Measurements from ENCODE around the gene PEX1.
"Not testable (repeated sequence)": the region's sequence is repeated elsewhere in the genome, so short reads cannot be mapped to it uniquely, and the experiment has no call there.

The PEX1 gene

DNA sequence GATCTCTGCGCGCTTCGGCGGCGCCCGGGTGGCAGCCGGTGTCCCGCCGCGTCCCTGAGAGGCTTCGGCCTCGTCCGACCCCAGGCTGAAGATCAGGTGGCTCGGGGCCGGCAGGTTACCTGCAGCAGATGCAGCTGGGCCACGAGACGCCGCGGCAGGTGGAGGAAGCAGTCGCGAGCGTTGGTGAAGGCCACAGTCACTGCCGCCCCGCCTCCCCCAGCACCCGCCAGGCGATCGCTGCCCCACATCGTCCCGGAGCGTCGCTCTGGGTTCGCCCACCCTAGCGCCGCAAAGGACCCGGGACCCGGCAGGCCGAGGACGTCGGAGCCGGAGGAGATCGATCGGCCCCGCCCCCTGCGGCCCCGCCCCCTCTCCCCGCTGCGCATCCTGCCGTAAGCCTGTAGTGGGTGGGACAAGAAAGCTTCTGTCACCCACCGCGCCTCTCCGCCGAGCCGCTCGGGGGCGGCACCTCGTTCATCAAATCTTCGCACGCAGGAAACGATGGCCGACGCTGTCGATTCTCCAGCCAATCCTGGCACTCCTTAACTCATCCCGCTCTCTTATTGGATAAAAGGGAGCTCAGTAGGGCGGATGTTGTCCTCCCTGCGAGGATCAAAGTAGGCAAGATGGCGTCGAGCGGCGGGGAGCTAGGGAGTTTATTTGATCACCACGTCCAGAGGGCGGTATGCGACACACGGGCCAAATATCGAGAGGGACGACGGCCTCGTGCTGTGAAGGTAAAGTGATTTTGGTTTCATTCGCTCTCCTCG, at the start of gene PEX1, which contains the start of gene RBM48:
Gene PEX1, minus strand, starts transcription at position 333 of the 770 bp plus-strand sequence. Its CDS starts 85 bp downstream, at position 248.
Gene RBM48, plus strand, starts transcription at position 608 of the 770 bp plus-strand sequence. Its CDS starts 19 bp downstream, at position 627.
- DNase-seq = peak; percentile 99

DNA sequence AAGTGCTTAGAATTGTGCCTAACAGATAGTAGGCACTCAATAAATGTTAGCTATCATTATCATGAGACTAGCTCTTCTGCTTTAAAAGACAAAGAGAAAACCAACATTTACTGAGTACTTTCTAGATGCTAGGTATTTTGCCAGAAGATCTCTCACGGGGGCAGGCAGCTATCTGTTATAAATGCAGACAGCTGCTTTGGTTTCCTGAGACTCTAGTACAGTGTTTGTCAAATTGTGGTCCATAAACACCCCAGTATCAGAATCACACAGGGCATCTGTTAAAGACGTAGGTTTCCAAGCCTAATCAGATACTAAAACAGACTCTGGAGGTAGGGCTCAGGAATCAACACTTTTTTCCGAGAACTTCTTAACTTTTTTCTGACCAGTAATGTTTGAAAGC, 48.0 kb upstream of the PEX1 start:
- no peak for DNase-seq

DNA sequence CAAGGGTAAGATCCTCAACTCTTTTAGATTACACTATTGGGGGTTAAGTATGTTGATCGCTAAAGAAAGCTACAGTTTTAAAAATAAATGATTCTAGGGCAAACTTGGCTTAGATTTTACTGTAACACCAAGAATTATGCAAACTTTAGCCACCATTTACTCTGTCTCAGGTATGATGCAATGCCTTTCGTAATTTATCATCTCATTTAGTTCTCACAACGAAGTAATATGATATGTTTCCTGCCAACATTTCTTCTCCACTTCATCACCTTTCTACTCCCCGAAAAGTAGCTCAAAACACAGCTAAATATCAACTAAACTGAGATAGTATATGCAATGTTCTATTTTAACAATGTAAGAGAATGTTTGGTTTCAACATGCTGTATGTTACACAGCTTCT, 40.8 kb upstream of the PEX1 start:
- no peak for DNase-seq

DNA sequence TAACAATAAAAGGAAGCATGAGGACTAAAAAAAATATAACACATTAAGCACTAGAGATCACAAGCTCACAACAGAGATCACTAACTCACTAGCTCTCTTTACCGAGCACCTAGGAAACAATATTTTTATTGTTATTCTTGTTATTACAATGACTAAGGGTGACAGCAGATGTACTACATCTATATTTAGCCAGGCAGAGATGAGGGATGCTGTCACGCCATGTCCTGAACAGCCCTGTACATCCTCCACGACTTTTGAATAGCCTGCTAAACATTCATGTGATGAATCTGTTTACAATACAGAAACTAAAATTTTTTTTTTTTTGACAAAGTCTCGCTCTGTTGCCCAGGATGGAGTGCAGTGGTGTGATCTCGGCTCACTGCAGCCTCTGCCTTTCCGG, 39.1 kb upstream of the PEX1 start:
- no peak for DNase-seq

DNA sequence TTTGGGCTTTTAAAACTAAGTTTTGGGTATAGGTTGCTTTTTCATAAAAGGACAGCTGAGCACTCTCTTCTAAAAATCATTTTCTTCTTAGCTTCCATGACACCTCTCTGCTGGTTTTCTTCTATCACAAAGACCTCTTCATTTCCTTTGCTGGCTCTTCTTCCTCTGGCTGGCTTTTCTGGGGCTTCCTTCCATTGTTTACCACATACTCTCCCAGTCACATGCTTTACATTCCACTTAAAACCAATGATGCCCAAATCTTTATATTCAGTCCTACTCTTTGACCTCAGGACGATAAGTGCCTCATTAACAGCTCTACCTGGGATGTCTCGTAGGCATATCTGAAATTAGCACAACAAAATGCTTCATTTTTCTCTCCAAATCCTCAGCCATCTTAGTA, 35.0 kb upstream of the PEX1 start:
- DNase-seq = no peak

DNA sequence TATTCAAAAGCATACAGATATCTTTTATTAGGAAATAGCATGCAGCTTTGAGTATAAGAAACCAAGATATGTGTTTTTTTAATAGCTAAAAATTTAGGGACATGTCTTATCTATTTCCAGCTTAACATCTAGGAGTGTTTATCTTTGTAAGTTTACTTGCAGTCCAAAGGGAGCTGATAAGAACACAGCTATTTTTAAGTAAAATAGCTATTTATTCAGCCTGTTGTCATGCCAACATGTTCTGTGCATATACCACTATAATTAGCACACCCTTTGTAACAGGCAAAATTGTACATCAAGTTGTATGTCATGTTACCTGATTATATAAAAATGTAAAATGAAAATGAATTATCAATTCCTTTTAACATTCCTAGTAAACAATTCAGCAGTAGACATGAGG, 32.3 kb upstream of the PEX1 start:
- DNase-seq = no peak

DNA sequence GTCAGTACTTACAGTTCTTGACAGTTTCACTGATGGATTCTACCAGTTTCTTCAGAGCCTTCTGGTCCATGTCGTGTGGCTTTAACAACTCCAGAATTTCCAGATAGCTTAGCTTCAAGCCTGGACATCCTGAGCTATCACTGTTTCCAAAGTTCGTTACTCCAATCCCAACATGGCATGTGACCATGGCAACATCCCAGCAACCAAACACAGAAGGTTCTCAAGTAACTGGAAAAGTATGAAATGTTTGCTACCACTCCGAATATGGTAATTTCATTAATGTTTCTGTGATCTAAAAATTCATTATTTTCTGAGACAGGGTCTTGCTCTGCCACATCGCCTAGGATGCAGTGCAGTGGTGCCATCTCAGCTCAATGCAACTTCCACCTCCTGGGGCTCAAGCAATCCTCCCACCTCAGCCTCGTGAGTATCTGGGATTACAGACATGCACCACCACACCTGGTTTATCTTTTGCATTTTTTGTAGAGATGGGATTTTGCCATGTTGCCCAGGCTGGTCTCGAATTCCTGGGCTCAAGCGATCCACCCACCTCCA, 29.6 kb upstream of the PEX1 start:
- DNase-seq = no peak

DNA sequence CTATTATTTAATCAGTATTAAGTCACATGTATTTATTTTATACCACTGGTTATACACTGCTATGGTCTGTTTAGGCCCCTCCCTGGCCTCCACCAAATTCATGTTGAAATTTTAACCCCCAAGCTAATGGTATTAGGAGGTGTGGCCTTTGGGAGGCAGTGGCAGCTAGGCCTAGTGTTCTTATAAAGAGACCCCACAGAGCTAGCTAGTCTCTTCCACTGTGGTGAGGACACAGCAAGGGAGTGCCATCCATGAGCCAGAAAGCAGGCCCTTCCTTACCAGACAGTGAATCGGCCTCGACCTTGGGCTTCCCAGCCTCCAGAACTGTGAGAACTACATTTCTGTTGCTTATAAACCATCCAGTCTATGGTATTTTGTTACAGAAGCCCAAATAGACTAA, 28.9 kb upstream of the PEX1 start:
- no peak for DNase-seq

DNA sequence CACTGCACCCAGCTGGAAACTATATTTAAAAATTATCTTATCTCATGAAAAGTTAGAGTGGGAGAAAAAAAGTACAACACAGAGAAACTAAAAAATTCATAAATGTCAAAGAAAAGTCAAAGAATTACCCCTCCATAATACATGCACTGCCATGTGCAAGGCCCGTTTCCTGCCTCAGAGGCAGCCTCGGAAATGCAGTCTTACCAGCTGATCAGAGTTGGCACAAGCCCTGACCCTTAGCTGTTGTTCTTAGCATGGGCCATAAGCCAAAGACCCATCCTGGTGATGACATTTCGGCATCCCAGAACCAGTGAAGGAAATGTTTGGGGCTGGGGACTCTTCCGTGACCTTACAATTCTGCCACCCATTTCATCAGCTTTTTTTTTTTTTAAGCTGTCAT, 21.9 kb upstream of the PEX1 start:
- DNase-seq = no peak

DNA sequence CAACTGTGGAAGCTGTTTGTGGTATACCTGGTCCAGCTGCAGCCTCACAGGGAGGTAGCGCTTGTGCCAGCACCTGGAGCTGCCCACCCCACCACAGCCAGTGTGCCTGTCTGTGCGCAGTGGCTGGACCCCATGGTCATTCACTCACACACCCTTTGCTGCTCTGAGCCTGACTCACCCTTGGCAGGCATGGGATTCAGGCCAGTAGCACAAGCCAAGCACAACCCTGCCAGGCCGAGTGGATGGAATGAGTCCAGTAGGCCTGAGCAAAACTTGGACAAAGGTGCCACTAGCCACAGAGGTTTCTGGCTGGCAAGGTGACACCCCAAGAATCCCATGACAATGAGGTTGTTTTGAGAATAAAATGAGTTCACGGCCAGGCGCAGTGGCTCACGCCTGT, 19.3 kb upstream of the PEX1 start:
- DNase-seq = no peak

DNA sequence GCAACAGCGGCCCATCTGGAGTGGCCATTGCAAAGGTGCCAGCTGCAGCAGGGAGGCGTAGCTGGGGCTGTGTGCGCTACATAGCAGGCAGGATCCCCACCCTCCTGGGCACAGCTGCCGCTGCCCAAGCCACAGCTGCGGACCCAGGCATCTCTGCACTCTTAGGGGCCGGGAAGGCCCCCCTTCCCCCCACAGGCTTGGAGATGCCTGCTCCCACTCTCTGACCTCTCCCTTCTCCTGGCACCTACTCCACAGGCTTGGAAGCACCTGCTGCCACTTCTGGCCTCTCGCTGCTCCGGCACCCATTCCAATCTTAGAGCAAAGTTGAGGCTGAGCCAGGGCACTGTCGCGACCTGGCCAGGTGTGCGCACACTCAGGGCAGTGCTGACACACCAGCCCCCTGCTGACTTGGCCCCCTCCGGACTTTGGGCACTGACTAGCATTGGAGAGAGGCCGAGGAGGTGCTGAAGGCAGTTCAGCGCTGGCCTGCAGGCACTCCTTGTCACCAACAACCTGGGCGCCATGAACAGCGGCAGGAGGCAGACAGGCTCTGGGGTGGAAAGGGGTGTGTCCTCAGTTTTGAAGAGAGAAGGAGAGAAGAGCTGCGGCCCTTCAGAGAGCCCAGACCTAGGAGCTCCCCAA, 18.7 kb upstream of the PEX1 start:
- DNase-seq = no peak

DNA sequence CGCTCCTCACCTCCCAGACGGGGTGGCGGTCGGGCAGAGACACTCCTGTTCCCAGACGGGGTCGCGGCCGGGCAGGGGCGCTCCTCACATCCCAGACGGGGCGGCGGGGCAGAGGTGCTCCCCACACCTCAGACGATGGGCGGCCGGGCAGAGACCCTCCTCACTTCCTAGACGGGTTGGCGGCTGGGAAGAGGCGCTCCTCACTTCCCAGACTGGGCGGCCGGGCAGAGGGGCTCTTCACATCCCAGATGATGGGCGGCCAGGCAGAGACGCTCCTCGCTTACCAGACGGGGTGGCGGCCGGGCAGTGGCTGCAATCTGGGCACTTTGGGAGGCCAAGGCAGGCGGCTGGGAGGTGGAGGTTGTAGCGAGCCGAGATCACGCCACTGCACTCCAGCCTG, 16.8 kb upstream of the PEX1 start:
- DNase-seq = not testable (repeated sequence)

DNA sequence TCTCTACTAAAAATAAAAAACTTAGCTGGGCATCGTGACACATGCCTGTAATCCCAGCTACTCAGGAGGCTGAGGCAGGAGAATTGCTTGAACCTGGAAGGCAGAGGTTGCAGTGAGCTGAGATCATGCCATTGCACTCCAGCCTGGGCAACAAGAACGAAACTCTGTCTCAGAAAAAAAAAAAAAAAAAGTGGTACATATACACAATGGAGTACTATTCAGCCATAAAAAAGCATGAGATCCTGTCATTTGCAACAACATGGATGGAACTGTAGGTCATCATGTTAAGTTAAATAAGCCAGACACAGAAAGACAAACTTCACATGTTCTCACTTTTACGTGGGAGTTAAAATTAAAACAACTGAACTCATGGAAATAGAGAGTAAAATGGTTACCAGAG, 15.2 kb upstream of the PEX1 start:
- not testable (repeated sequence) for DNase-seq

DNA sequence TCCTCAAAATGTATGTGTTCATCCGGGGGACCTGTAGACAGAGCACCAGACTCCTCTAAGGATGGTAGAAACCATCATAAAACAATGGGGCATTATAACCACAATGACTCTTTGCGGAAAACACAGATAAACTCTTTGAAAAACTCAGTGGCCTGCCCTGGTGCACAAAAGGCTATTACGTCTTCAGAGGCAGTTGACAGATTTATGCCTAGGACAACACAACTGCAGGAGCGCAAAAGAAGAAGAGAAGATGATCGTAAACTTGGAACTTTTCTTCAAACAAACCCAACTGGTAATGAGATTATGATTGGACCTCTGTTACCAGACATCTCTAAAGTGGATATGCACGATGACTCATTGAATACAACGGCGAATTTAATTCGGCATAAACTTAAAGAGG, 6.3 kb upstream of the PEX1 start:
- no peak for DNase-seq

DNA sequence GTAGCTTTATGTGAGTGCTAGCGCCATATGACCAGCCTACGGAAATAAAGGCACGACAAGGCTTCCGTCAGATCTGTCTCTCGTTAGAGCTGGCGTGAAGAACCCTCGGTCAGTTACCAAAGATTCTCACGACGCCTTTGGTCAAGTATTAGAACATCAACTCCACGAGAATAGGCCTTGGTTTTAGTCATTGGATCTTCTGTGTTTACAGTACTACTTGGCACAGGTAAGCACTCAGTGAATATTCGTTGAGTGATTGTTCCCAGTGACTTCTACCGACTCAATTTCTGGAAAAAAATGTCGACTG, 591 bp upstream of the PEX1 start:
- no peak for DNase-seq

DNA sequence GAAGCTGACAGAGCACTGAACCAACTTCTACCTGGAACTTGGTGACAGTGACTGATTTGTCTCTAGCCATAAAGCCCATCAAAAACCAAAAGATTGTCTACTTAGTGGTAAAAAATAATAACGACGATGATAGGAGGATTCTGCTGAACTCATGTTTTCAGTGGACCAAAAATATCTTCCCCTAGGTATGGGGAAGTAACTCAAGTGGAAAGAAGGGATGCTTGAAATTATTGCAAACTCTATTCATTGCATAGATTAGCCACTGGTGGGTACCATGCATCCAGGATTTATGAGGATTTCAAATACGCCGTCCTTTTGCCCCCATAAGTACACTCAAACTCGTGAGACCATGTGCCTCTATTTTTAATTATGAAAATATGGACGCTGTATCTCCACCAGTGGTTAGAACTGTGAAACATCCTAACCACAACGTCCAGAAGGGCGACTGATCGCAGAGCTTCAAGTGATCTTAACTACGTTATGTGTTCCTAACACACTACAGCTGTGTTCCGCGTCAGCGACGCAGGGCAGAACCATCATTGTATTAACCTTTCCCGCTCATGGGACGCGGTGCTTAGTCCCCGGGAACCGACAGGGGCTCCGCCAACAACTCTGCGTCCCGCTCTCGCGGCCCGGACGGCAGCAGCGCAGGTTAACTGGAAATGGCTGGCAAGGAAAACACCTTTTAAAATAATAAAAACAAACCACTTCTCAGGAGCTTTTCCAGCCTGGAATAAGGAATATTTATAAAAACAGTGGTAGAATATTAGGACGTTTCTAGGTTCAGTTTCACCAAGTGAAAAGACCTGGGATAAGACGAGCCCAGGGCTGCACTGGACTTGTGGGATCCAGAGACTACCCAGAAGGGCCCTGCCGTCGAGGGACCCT, 776 bp downstream of the PEX1 start:
- peak; percentile 44 for DNase-seq

DNA sequence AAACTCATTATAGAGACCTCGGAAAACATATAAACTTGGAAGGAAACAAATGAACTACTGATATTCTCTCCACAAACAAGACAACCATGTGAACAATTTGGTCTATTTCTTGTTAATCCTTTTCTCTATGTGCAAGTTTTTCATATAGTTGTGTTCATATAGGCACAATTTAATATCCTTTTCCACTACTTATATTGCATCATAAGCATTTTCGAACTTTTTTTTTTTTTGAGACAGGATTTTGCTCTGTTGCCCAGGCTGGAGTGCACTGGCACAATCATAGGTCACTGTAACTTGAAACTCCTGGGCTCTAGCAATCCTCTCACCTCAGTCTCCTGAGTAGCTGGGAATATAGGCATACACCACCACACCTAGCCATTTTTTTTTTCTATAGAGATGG, 5.2 kb downstream of the PEX1 start:
- DNase-seq = no peak

DNA sequence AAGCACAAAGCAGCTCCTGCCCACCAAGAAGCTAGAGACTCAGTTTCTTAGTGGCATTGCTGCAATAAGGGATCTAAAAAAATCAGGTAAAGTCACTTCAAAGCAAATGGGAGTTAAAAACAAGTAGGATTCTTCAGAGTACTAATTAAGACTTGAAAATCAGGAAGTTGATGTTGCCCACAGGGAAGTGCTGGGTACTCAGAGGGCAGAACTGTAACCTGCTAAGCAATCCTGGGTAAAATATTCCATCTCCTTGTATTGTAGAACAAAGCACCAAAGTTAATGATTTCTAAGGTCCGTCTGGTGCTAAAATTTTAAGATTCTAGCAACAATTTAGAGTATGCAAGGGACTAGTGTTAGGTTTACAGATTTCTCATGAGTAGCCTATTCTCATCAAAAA, 8.3 kb downstream of the PEX1 start:
- no peak for DNase-seq

DNA sequence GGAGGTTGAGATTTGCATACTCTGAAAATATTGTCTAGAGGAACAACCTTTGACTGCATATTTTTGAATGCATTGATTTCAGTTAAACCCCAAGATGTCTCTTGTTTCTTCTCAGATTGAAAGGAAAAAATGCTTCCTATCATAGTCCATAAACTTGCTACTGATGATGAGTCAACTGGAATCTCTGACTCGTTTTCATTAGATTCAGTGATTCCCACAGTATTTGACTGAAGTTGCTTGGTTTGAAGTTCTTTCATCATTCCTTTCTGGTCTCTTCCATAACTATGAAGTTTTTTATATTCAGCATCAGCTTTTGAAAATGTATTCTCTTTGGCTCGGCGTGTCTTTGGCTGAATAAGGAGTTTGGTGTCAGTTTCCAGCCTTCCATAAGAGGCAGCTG, 10.7 kb downstream of the PEX1 start:
- no peak for DNase-seq

DNA sequence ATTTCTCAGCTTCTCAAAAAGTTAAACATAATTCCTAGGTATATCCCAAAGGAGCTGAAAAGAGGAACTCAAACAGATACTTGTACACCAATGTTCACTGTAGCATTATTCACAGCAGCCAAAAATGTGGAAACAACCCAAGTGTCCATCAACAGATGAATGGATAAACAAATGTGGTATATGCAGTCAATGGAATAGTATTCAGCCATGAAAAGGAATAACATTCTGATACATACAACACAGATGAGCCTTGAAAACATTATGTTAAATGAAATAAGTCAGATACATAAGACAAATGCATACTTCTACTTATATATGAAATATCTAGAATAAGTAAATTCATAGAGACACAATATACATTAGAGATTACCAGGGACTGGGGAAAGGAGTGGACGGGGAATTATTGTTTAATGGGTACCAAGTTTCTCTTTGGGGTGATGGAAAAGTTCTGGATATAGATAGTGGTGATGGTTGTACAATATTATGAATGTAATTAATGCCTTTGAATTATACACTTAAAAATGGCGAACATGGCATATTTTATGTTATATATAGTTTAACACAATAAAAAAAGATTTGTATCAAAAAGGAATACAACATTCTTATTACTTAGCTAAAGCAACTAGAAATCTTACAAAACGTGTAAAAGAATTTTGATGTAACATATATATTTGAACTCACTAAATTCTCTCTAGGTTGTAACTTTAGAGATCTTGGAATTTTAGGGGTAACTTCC, 15.0 kb downstream of the PEX1 start:
- DNase-seq = no peak

DNA sequence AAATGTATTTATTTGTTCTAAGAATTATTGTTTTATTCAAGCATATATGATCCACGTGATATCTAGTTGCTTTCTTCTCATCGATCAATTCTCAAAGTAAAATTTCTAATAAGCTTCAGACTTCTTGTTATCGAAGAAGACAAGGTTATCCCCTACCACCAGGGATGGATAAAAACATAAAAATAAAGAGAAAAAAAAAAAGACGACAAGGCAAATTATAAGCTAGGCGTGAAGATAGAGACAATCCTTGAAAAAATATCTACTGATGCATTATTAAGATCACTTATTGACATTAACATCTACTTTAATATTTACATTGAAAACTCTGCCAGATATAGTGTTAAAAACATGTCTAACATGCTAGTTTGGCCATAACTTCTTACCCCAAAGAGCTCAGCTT, 19.4 kb downstream of the PEX1 start:
- DNase-seq = no peak

DNA sequence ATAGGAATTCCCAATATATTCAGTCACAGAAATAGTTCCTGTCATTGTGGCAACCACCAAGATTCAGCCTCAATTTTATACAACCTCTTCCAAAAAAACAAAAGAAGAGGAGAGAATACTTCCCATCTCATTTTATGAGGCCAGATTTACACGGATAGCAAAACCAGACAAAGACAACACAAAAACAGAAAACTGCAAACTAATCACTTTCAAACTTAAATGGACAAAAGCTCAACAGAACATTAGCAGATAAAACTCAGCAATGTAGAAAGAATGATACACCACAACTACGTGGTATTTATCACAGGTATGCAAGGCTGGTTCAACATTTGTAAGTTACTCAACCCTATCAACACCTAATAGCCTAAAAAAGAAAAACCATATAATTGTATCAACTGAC, 22.0 kb downstream of the PEX1 start:
- DNase-seq = no peak

DNA sequence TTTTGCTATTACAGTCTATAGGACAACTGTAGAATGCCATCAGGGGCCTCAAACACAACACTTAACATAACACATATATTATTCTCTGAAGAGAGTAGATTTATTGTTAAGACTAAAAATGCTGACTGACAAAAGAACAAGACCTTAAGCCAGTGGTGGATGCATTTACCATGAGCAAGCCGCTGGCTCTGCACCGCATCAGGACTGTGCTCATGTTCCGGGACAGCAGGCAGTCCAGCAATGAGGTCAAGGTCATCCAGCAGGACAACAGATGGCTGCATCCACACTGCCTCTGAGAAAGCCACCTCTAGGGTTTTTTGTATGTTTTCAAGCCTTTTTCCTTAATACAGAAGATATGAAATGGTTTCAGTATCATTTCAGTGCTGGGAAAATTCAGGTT, 23.8 kb downstream of the PEX1 start:
- no peak for DNase-seq
